Measurements from ENCODE around the gene MXD4.

Gene MXD4

DNA sequence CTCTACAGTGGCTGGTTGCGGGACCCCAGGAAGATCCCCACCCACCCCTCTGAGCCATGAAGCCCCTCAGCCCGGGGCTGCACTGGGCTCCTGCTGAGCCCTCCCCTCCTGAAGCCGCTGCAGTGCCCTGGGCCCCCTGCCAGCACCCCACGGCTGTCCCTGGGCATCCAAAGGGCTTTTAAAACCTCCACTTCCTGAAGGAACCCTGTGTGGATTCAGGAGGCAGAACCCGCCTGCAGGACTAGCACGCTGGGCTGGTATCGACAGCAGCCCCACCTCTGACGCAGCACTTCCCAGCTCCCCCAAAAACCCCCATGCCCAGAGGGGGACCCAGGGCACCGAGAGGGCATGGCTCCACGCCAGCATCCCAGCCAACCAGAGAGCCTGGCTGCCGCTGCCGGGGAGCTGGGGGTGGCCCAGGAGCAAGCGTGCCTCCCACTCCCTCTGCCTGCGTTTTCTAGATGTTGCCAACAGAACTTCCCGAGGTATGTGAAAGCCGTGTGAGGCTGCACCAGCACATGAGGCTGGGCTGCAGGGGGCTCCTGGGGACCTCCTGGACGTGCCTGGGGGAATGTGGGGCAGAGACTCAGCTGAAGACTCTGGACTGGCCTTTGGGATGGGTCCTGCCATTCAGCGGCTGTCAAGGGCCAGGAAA is 6.3 kb downstream of the MXD4 start:
- no peak overlapping the region for H3K27ac ChIP-seq
- no peak for TF ChIP-seq ZFX (IDR thresholded peaks at IDR 0.05)
- TF ChIP-seq, protein P1, sequence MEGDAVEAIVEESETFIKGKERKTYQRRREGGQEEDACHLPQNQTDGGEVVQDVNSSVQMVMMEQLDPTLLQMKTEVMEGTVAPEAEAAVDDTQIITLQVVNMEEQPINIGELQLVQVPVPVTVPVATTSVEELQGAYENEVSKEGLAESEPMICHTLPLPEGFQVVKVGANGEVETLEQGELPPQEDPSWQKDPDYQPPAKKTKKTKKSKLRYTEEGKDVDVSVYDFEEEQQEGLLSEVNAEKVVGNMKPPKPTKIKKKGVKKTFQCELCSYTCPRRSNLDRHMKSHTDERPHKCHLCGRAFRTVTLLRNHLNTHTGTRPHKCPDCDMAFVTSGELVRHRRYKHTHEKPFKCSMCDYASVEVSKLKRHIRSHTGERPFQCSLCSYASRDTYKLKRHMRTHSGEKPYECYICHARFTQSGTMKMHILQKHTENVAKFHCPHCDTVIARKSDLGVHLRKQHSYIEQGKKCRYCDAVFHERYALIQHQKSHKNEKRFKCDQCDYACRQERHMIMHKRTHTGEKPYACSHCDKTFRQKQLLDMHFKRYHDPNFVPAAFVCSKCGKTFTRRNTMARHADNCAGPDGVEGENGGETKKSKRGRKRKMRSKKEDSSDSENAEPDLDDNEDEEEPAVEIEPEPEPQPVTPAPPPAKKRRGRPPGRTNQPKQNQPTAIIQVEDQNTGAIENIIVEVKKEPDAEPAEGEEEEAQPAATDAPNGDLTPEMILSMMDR (conservative IDR thresholded peaks at IDR 0.05), result no peak

DNA sequence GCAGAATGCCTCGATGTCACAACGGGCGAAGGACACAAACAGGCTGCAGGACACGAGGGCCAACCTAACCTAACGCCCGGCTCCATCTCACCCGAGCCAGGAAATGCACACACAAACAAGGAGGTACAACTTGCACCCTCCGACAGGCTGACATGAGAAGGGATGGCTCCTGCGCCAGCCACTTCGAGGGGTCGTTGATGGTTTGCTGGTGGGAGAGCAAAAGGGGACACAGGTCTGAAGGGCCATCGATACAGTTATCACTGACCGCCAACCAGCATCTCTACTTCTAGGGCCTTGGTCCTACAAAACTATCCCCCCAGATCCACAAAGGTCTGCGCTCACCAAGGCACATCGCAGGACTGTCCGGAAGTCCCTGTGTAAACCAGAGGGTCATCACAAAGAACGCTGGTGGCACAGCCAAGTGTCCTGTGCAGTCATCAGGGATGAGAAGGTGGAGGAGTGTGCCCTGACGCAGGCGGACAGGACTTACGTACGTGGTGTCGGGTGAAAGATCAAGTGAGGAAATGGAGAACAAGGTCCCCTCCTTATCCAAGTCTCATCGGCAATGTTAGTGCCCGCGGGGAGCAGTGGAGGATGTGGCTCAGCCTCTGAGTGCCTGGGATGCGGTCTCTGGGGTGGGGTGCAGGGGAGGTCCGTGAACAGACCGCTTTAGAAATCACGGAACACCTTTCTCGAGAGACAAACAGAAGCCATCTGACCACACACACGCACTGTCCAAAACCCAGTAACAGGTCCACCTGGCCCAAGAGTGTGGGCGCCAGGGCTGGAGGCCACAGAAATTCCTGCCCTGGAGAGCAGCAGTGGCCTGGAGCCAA is 7.0 kb downstream of the MXD4 start:
- no peak overlapping the region for H3K27ac ChIP-seq
- TF ChIP-seq, protein P1 (conservative IDR thresholded peaks at IDR 0.05), result no peak
- no peak for TF ChIP-seq ZFX (IDR thresholded peaks at IDR 0.05)

DNA sequence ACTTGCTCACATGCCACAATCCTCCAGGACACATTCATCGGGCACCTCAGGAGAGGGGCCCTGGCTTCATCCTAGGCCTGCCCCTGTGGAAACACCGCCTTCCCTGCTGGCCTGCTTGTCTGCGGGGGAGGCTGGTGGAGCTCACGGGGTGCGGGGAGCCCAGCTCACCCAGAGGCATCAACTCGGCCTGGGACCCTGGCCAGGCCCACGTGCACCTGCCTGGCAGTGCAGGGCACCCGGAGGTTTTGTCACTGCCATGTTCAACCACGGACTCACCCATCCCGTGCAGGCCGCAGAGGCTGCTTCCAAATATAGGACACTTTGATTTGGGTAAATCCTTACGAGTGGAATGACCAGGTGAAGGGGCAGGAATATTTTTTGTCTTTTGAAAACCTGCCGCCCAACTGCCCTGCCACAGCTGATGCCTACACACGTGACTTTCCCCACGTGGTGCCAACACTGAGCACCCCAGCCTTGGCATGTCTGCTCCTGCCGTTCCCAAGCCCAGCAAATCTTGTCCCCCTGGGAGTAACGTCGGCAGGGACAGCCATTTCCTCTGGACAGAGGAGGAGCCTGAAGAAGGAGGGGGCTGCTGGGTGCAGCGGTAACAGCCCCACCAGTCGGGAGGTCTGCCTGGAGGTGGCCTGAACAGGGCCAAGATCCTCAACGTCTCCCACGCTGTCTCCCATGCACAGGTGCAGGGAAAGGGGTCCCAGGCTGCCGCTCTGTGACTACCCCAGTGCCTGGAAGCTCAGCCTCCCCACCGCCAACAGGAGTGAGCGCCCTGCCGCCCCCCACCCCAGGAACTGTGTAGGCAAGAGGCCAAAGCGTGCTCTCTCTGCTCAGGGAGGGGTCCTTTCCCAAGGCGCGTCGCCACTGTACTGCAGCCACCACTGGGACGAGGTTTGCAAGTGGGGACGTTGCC is 8.5 kb downstream of the MXD4 start:
- no peak overlapping the region for H3K27ac ChIP-seq
- TF ChIP-seq, protein P1 (conservative IDR thresholded peaks at IDR 0.05), result no peak
- no peak for TF ChIP-seq ZFX (IDR thresholded peaks at IDR 0.05)

GRCh38 chr4:2252530-2253091 is 9.3 kb downstream of the MXD4 start:
- no peak for TF ChIP-seq ZFX (IDR thresholded peaks at IDR 0.05)
- TF ChIP-seq, protein P1 (conservative IDR thresholded peaks at IDR 0.05), result no peak

GRCh38 chr4:2251795-2252529 is 9.9 kb downstream of the MXD4 start:
- TF ChIP-seq, protein P1 (conservative IDR thresholded peaks at IDR 0.05), result no peak
- TF ChIP-seq ZFX (IDR thresholded peaks at IDR 0.05), result no peak

More at GRCh38 chr4:2252530-2253091, 9.3 kb downstream of the MXD4 start:
- H3K27ac ChIP-seq, result no peak overlapping the region

DNA sequence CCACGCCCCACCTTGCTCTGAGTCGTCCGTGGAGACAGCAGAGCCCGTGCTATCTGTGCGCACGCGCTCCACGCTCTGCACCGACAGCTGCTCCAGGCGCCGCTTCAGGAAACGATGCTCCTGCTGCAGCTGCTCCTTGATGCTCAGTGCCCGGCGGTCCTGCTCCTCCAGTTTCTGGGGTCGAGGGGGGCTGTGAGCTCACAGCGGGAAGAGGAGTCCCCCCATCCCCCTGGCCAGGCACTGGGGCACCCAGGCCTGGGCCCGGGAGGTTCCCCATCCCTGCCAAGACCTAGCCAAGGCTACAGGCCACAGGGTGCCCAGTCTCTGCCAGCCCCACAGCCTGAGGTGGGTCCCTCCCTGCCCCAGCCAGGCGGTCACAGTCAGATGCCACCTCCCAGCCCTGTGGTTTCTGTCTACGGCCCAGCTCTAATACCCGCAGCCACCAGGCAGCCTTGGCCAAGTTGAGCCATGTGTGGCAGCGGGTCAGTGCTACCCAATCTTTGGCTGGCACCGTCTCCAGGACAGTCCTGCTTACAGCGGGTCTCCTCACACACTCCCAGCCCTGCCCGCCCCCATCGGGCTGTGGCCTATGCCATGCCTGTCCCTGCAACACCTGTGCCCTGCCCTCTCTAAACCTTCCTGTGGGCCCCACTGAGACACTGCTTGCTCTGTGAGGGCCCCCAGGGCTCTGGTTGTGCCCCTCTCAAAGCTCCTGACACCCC is 10.7 kb downstream of the MXD4 start:
- no peak overlapping the region for H3K27ac ChIP-seq
- TF ChIP-seq, protein P1 (conservative IDR thresholded peaks at IDR 0.05), result no peak

More at GRCh38 chr4:2251795-2252529, 9.9 kb downstream of the MXD4 start:
- no peak overlapping the region for H3K27ac ChIP-seq

Data from C4-2B (cell line).